Body of pancreas (tissue), 4 donors: ENCODE measurements around the gene ADCY7.

ENCODE experiments used
- POLR2A ChIP-seq, 3 donors: fragments of 450-650 bp; IDR thresholded peaks; one replicate each; pipeline ENCODE4 v1.6.1; 2016; ENCODE audit warnings: antibody characterized with exemption in 3 of 3, mild to moderate bottlenecking in 2 of 3
- TF ChIP-seq, protein P1 (sequence below), 7 experiments: fragments of 450-650 bp in 4 of 7; fragments of 200-600 bp in 3 of 7; sonication (generic) in 3 of 7; IDR thresholded peaks; one replicate each; pipeline ENCODE4 v1.5.1; 2016 to 2019; ENCODE audit warnings: antibody characterized with exemption in 7 of 7

DNA sequence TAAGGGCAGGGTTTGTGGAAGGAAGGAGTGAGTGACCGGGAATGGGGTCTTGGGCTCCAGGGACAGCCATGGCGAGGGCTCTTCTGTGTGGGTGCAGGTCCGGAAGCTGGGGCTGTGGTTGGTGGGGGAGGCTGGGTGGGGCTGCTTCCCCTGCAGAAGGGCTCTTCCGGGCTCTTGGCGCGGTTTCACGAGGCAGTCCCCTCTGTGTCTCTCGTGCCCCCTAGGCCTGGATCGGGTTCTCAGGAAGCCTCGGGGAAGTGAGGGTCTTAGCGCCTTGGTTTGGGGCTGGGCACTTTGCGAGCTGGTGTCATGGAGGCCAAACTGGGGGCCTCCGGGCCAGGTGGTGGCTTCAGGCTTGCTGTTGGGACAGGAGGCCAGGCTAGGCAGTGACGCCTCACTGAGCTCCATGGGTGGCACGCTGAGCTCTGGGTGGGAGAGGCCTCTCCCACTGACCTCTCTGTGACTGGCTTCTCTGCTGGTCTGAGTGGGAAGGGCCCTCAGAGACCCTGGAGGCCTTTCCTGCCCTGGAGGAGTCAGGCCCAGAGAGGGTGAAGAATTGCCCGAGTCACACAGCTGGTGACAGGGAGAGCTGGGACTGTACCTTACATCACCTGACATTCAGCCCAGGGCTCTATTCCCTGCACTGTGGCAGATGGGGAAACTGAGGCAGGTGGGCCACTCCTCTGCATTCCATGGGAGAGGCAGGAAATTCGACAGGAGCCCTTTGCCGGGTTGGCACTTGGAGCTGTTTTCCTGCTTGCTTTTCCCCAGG, 8.2 kb downstream of the ADCY7 start:
- TF ChIP-seq, protein P1, sequence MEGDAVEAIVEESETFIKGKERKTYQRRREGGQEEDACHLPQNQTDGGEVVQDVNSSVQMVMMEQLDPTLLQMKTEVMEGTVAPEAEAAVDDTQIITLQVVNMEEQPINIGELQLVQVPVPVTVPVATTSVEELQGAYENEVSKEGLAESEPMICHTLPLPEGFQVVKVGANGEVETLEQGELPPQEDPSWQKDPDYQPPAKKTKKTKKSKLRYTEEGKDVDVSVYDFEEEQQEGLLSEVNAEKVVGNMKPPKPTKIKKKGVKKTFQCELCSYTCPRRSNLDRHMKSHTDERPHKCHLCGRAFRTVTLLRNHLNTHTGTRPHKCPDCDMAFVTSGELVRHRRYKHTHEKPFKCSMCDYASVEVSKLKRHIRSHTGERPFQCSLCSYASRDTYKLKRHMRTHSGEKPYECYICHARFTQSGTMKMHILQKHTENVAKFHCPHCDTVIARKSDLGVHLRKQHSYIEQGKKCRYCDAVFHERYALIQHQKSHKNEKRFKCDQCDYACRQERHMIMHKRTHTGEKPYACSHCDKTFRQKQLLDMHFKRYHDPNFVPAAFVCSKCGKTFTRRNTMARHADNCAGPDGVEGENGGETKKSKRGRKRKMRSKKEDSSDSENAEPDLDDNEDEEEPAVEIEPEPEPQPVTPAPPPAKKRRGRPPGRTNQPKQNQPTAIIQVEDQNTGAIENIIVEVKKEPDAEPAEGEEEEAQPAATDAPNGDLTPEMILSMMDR (IDR thresholded peaks at IDR 0.05): no peak
- TF ChIP-seq POLR2A (IDR thresholded peaks at IDR 0.05): no peak
